GM21528 (cell line): ENCODE measurements around the gene FOXI1.
A peak's percentile ranks its signal among the peaks of the same experiment; 100 is the strongest.

Source experiments
- ATAC-seq: cut with Tn5 transposase; IDR thresholded peaks from one replicate; pipeline ENCODE4 v1.9.1; 2021; ENCODE audit warnings: mild to moderate bottlenecking, moderate library complexity; ENCODE audit not compliant: unreplicated experiment, low FRiP score

The FOXI1 gene

DNA sequence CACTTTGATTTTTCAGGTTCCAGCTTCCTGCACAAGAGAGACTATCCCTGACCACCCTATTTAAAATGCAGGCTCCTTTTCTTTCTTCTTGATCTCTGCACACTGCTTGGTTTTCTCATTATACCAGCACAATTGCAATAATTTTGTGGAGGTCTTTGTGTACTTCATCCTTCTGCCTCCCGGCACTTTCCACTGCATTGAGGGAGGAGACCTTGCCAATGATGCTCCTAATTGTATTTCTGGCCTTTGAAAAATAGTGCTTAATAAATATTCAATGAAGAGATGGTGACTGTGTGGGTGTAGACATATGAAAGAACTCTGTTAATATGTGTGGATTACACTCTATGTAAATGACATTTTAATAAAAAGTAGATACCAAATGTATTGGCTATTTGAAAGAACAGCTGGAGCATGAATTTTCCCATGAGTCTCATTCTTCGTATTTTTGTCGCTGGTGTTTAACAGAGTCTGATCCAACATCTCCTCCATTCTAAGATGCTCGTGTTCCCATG, 42.1 kb downstream of the FOXI1 start:
- no peak for ATAC-seq

DNA sequence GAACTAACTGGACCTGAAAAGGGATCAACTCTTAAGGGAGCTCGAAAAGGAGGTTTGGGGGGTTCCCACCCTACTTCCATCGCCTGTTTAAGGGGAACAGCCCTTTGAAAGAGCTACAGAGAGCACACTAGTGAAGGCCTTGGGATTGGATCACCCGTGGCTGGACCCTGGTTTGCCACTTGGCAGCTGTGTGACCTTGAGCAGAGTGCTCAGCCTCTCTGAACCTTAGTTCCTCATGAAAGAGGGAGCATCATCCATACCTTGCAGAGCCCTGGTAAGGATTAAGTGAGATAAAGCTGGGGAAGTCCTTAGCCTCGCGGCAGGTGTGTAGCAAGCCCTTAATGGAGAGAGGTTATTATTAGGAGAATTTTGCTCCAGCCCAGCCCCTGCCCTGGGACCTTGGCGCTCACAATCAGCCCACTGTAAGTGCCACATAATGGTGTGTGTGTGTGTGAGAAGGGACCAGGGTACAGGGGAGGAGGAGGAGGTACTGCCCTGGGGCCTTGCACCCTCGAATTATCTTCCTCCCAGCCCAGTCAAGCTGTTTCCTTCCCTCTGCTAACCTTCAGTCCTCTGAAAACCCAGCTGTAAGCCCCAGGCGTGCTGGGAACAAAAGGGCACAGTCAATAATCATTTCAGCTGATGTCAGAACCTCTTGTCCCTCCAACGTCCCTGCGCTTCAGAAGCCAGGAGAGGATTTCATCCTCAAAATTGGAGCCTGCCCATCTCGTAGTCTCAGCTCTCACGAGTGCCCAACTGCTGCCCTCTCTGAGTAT, 42.9 kb downstream of the FOXI1 start:
- ATAC-seq, result no peak

DNA sequence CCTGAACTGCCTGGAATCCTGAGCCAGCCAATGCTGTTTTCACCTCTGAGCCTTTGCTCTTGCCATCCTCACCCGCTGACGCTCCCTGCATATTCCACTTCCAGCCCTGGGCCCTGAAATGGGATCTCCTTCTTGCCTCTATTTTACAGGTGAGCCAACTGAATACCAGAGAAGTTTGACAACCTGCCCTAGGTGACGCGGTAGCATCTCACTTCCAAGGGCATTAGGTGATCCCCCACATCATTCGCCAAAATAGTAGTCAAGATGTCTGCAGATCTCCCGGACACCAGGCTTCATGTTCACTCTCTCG, 43.5 kb downstream of the FOXI1 start:
- no peak for ATAC-seq

GRCh38 chr5:170150713-170151096, 45.0 kb downstream of the FOXI1 start:
- ATAC-seq, result no peak

DNA sequence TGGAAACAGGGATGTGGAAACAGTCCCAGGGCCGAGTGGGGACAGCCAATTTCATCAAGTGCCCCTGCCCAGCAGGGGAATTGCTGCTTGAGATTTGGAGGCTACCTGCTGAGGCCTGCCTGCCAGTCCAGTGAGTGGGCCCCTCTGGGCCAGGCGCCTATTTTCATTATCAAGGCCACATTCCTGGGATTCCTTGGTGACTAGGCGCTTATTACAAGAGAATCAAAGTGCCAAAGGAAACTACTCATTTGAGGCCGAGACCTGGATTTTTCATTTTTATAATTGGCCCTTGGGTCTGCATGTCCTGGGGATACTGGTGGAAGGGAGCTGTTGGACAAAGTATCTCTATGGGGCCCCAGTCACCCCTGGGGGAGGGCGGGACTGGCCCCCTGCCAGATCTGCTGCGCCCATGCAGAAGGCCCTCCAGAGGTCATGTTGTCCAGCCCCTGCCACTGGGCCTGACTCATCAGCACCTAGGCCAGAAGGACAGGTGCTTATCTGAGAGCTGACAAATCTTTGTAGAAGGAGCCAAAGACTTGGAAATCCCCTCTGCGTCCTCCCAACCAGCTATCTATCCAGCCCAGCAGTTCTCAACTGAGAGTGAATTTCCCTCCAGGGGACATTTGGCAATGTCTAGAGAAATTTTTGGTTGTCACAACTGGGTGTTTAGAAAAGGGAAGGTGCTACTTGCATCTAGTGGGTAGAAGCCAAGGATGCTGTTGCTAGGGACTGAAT, 45.6 kb downstream of the FOXI1 start:
- ATAC-seq, result no peak

DNA sequence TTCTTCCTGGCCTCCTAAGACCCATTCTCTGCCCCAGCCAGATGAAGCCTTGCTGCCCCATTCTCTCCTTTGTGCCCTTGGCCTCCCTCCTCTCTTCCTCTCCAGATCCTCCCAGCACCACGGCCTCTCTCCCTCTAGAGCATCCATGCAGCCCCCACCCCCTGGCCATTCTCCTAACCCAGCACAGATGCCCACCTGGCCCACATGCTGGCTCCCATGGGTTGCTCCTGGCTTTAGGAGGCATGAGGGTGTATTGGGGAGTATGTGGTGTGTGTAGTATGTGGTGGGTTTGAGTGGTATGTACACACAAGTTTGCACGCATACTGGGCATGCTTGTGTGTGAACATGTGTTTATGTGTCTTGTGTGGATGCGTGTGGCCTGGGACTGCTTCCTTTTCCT, 47.1 kb downstream of the FOXI1 start:
- ATAC-seq, result no peak

DNA sequence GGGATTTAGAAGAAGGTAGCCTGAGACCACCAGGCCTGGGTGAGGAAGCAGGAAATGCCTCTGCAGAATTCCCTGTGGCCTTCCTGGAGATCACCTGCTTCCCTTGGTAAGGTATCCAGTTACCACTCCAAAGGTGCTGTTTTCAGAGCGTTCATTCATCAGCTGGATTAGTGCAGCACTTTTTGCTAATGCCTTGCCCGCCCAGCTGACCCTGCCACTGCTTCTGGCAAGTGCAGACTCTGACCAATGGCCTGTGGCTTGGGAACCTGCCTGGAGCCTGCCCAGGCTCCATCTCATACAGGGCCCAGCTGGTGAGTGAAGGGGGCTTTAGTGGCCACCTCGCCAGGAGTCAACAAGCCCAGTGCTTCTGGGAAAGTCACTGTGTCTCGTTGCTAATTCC, 48.6 kb downstream of the FOXI1 start:
- ATAC-seq, result peak; percentile 13

DNA sequence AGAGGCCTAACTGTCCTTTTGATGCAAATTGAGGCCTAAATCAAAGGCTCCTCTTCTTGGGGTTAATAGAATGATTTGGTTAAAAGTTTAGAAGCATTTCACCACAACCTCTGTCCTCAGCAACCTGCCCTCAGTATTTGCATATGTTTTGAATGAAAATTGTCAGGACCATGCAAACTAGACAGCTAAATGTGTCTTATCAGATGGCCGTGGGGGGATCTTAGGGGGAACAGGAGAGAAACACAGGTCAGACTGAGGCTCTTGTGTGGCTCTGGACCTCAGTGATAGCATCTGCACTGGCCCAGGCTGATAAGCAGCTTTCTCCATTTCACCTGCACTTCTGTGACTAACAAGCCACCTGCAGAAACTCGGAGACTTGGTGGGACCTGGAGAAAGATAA, 49.0 kb downstream of the FOXI1 start:
- peak; percentile 76 for ATAC-seq

GRCh38 chr5:170155771-170156170, 50.1 kb downstream of the FOXI1 start:
- ATAC-seq, result no peak

DNA sequence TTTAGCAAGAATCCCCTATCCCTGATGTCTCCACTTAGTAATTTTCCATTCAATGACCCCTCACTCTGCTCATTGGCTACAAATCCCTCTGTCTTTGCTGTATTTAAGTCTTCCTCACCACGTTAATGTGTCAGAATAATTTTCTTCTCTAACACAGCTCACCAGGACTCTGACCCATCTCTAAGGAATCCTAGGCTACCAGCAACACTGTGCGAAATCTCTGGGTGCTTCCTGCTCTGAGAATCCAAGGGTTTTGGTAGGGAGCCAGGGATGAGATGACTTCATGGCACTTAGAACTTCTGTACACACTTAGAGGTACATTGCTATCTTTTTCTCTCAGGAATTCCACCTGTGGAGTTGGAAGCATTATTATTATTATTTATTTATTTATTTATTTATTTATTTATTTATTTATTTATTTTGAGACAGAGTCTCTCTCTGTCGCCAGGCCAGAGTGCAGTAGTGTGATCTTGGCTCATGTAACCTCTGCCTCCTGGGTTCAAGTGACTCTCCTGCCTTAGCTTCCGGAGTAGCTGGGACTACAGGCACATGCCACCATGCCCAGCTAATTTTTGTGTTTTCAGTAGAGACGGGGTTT, 53.5 kb downstream of the FOXI1 start:
- no peak for ATAC-seq
